Loucy (cell line): ENCODE measurements around the gene C16orf95.

ENCODE experiments used
- H2AFZ ChIP-seq: fragments of 200-600 bp; sonication (generic); 2 replicates; pipeline ENCODE4 v1.6.0; 2016; ENCODE audit warnings: antibody characterized with exemption, mild to moderate bottlenecking, low read length, moderate library complexity
- H3F3A ChIP-seq: fragments of 200-600 bp; 2 replicates; pipeline ENCODE4 v1.6.0; 2016; ENCODE audit warnings: antibody characterized with exemption, low read depth, mild to moderate bottlenecking
- H3K27me3 ChIP-seq: fragments of 200-600 bp; sonication (generic); 2 replicates; pipeline ENCODE4 v1.6.1; 2014; ENCODE audit warnings: low read length, mild to moderate bottlenecking; ENCODE audit not compliant: insufficient read depth, poor library complexity, severe bottlenecking
- H3K36me3 ChIP-seq: fragments of 200-600 bp; sonication (generic); 2 replicates; pipeline ENCODE4 v1.6.1; 2016; ENCODE audit warnings: low read length; ENCODE audit not compliant: insufficient read depth
- H3K4me1 ChIP-seq: fragments of 200-600 bp; sonication (generic); 2 replicates; pipeline ENCODE4 v1.5.1; 2014; ENCODE audit warnings: low read length, mild to moderate bottlenecking; ENCODE audit not compliant: insufficient read depth, poor library complexity, severe bottlenecking
- H3K4me2 ChIP-seq: fragments of 200-600 bp; sonication (generic); 2 replicates; pipeline ENCODE4 v1.6.0; 2014; ENCODE audit warnings: antibody characterized with exemption, low read length, low read depth, mild to moderate bottlenecking; ENCODE audit not compliant: poor library complexity, severe bottlenecking
- H3K4me3 ChIP-seq: fragments of 200-600 bp; sonication (generic); 2 replicates; pipeline ENCODE4 v1.5.1; 2014; ENCODE audit warnings: low read length, mild to moderate bottlenecking, mixed read lengths; ENCODE audit not compliant: poor library complexity, severe bottlenecking
- H3K79me2 ChIP-seq: fragments of 200-600 bp; sonication (generic); 2 replicates; pipeline ENCODE4 v1.6.1; 2014; ENCODE audit warnings: low read length; ENCODE audit not compliant: insufficient read depth
- H3K9ac ChIP-seq: fragments of 200-600 bp; sonication (generic); 2 replicates; pipeline ENCODE4 v1.6.0; 2014; ENCODE audit warnings: mild to moderate bottlenecking, low read depth, low read length, moderate library complexity; ENCODE audit not compliant: poor library complexity, severe bottlenecking
- H3K9me2 ChIP-seq: fragments of 200-600 bp; sonication (generic); replicated peaks from 2 replicates; pipeline ENCODE4 v1.6.1; 2016; ENCODE audit warnings: low read depth, low read length, mixed read lengths
- H3K9me3 ChIP-seq: fragments of 200-600 bp; sonication (generic); 2 replicates; pipeline ENCODE4 v1.6.1; 2014; ENCODE audit warnings: mild to moderate bottlenecking, antibody characterized with exemption, low read length, low read depth; ENCODE audit not compliant: insufficient read depth
- H4K20me1 ChIP-seq: fragments of 200-600 bp; sonication (generic); 2 replicates; pipeline ENCODE4 v1.6.0; 2014; ENCODE audit warnings: antibody characterized with exemption, low read length, mild to moderate bottlenecking; ENCODE audit not compliant: insufficient read depth, poor library complexity, severe bottlenecking
- EZH2phosphoT487 ChIP-seq: fragments of 200-600 bp; IDR thresholded peaks from 2 replicates; pipeline ENCODE4 v1.6.1; 2018; ENCODE audit warnings: antibody characterized with exemption, mild to moderate bottlenecking, moderate library complexity, borderline replicate concordance
- TF ChIP-seq, protein P1 (sequence below): fragments of 200-600 bp; sonication (generic); conservative IDR thresholded peaks from 2 replicates; pipeline ENCODE4 v1.5.1; 2014; ENCODE audit warnings: mild to moderate bottlenecking, antibody characterized with exemption, low read length

The C16orf95 gene

GRCh38 chr16:87331241-87331801 is 14.1 kb upstream of the C16orf95 start:
- Histone ChIP-seq H3K9ac (peak overlapping the region; percentile 25), H3K9me2 (no peaks in the 10 kb centered on the region), H3K4me2 (peak overlapping the region; percentile 67), H2AFZ (no peak overlapping the region), H3K36me3 (peaks cover 46% of the 10 kb centered on the region; the same call in 1 of the 2 replicates), H3K79me2 (no peaks in the 10 kb centered on the region), H4K20me1 (peaks cover 3% of the 10 kb centered on the region), H3K9me3 (no peaks in the 10 kb centered on the region), H3K4me3 (peak overlapping the region; percentile 31), H3F3A (no peaks in the 10 kb centered on the region), H3K4me1 (peaks cover 22% of the 10 kb centered on the region), H3K27me3 (no peaks in the 10 kb centered on the region)
- TF ChIP-seq, protein P1, sequence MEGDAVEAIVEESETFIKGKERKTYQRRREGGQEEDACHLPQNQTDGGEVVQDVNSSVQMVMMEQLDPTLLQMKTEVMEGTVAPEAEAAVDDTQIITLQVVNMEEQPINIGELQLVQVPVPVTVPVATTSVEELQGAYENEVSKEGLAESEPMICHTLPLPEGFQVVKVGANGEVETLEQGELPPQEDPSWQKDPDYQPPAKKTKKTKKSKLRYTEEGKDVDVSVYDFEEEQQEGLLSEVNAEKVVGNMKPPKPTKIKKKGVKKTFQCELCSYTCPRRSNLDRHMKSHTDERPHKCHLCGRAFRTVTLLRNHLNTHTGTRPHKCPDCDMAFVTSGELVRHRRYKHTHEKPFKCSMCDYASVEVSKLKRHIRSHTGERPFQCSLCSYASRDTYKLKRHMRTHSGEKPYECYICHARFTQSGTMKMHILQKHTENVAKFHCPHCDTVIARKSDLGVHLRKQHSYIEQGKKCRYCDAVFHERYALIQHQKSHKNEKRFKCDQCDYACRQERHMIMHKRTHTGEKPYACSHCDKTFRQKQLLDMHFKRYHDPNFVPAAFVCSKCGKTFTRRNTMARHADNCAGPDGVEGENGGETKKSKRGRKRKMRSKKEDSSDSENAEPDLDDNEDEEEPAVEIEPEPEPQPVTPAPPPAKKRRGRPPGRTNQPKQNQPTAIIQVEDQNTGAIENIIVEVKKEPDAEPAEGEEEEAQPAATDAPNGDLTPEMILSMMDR: no peak
- TF ChIP-seq EZH2phosphoT487: no peak

DNA sequence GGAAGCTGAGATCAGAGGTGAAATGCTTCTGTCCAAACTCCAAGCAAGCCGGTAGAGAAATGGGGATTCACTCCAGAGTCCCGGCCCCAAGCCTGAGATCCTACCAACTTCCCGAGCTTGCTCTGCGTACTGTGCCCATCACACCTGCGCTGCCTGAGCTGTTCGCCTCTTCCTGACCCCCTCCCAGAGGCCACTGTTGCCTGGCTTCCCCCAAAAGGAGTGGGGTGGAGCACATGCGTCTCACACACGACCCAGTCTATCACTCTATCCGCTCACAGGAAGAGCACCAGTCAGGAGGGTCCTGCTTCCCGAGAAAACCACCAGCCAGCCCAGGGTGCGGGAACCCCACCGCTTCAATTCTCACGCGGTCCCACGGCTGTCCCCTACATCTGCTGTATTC is 13.5 kb upstream of the C16orf95 start:
- Histone ChIP-seq H4K20me1 (peaks cover 3% of the 10 kb centered on the region), H2AFZ (no peak overlapping the region), H3K9me2 (no peaks in the 10 kb centered on the region)

DNA sequence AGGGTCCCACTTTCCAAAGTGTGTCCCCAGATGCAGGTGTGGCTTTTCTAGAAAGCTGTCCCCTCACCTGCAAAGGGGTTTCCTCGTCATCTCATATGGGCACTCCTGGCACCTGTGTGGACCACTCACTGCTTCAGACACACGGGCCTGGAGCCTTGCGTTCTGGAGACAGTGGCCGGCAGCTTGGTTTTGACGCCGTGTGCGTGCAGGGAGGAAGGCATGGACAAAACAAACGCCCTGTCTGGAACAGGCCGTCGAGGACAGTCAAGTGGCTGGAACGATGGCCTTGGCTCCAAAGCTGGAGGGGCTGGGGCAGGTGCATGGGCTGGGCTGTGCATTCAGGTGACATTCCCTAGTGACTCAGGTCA is 13.0 kb upstream of the C16orf95 start:
- Histone ChIP-seq H4K20me1 (peaks cover 3% of the 10 kb centered on the region), H3K9me2 (no peaks in the 10 kb centered on the region), H3K4me3 (no peak overlapping the region), H3F3A (no peaks in the 10 kb centered on the region), H3K36me3 (peaks cover 46% of the 10 kb centered on the region; the same call in 1 of the 2 replicates), H3K4me1 (peaks cover 22% of the 10 kb centered on the region), H3K4me2 (no peak overlapping the region), H3K79me2 (no peaks in the 10 kb centered on the region), H3K9ac (no peak overlapping the region), H3K9me3 (no peaks in the 10 kb centered on the region), H3K27me3 (no peaks in the 10 kb centered on the region), H2AFZ (no peak overlapping the region)
- no peak for TF ChIP-seq EZH2phosphoT487
- TF ChIP-seq, protein P1: no peak

More for the DNA sequence above, 13.5 kb upstream of the C16orf95 start:
- Histone ChIP-seq H3K4me2 (no peak overlapping the region), H3K9ac (no peak overlapping the region), H3K4me3 (no peak overlapping the region), H3K79me2 (no peaks in the 10 kb centered on the region), H3K4me1 (peaks cover 22% of the 10 kb centered on the region), H3K9me3 (no peaks in the 10 kb centered on the region), H3K27me3 (no peaks in the 10 kb centered on the region), H3F3A (no peaks in the 10 kb centered on the region), H3K36me3 (peaks cover 46% of the 10 kb centered on the region; the same call in 1 of the 2 replicates)
- no peak for TF ChIP-seq EZH2phosphoT487
- TF ChIP-seq, protein P1: no peak
